ENCODE results near the gene CSN1S1. TPM values are rescaled to one million over a fixed set of nuclear protein-coding genes. Genes with fewer than 3 reads are reported as not detected.

The CSN1S1 gene
- total and polyA plus RNA-seq, 2 experiments from 2014 or later, result not detected

- Histone ChIP-seq H3K4me1 (ENCODE audit: insufficient read depth) (no peaks in the 10 kb centered on the region), H3K4me2 (no peak overlapping the region), H2AFZ (no peak overlapping the region), H3K27ac (no peak overlapping the region), H3K9me3 (ENCODE audit: low read depth) (no peaks in the 10 kb centered on the region), H4K20me1 (ENCODE audit: insufficient read depth, poor library complexity, severe bottlenecking) (no peaks in the 10 kb centered on the region), H3K27me3 (no peaks in the 10 kb centered on the region), H3K4me3 (no peak overlapping the region), H3K36me3 (replicated peaks; ENCODE audit: insufficient read depth, low read depth) (no peaks in the 10 kb centered on the region), H3K9me2 (replicated peaks; ENCODE audit: insufficient read depth) (no peaks in the 10 kb centered on the region), H3K79me2 (no peaks in the 10 kb centered on the region)
- TF ChIP-seq CTCF (IDR thresholded peaks at IDR 0.05; ENCODE audit: poor library complexity), result no peak
- no peak for DNase-seq (ENCODE audit: low spot score)
- 83% methylated on average over 3 of the region's 3 CpGs for WGBS (ENCODE audit: low lambda C conversion rate, missing lambda C conversion rate)
Measured at GRCh38 chr4:69951602-69952001, 20.7 kb downstream of the CSN1S1 start.

GRCh38 chr4:69957209-69957608 lies 26.3 kb downstream of the CSN1S1 start:
- Histone ChIP-seq H3K9me2 (replicated peaks; ENCODE audit: insufficient read depth) (no peaks in the 10 kb centered on the region), H3K4me3 (no peak overlapping the region), H3K27me3 (no peaks in the 10 kb centered on the region), H4K20me1 (ENCODE audit: insufficient read depth, poor library complexity, severe bottlenecking) (no peaks in the 10 kb centered on the region), H3K4me1 (ENCODE audit: insufficient read depth) (no peaks in the 10 kb centered on the region), H3K4me2 (no peak overlapping the region), H2AFZ (no peak overlapping the region), H3K27ac (no peak overlapping the region), H3K79me2 (no peaks in the 10 kb centered on the region), H3K36me3 (replicated peaks; ENCODE audit: insufficient read depth, low read depth) (no peaks in the 10 kb centered on the region), H3K9me3 (ENCODE audit: low read depth) (no peaks in the 10 kb centered on the region)
- WGBS (ENCODE audit: low lambda C conversion rate, missing lambda C conversion rate), result 89% methylated on average over 1 of the region's 1 CpG
- no peak for TF ChIP-seq CTCF (IDR thresholded peaks at IDR 0.05; ENCODE audit: poor library complexity)
- no peak for TF ChIP-seq EZH2 (IDR thresholded peaks at IDR 0.05; ENCODE audit: borderline replicate concordance)
- DNase-seq (ENCODE audit: low spot score), result no peak

GRCh38 chr4:69965628-69966027 lies 34.8 kb downstream of the CSN1S1 start, which contains the start of gene CSN2:
TSS of gene CSN2 (minus strand) at chr4:69965728. CDS start at chr4:69960995, 4,733 bp downstream.
- WGBS (ENCODE audit: low lambda C conversion rate, missing lambda C conversion rate), result 96% methylated on average over 2 of the region's 2 CpGs
- no peak for TF ChIP-seq CTCF (IDR thresholded peaks at IDR 0.05; ENCODE audit: poor library complexity)
- no peak for TF ChIP-seq EZH2 (IDR thresholded peaks at IDR 0.05; ENCODE audit: borderline replicate concordance)
- no peak for TF ChIP-seq EZH2phosphoT487 (IDR thresholded peaks at IDR 0.05; ENCODE audit: low read depth, severe bottlenecking, unreplicated experiment)
- Histone ChIP-seq H3K4me2 (no peak within 1 kb of the TSS), H3K79me2 (no peaks in the 10 kb centered on the region), H2AFZ (no peak within 1 kb of the TSS), H3K36me3 (replicated peaks; ENCODE audit: insufficient read depth, low read depth) (no peaks in the 10 kb centered on the region), H3K4me1 (ENCODE audit: insufficient read depth) (no peaks in the 10 kb centered on the region), H3K9me2 (replicated peaks; ENCODE audit: insufficient read depth) (no peaks in the 10 kb centered on the region), H3K27ac (no peak within 1 kb of the TSS), H3K4me3 (no peak within 1 kb of the TSS), H3K9me3 (ENCODE audit: low read depth) (no peaks in the 10 kb centered on the region), H4K20me1 (ENCODE audit: insufficient read depth, poor library complexity, severe bottlenecking) (no peaks in the 10 kb centered on the region), H3K27me3 (no peaks in the 10 kb centered on the region)
- DNase-seq (ENCODE audit: low spot score), result no peak

GRCh38 chr4:69970071-69970470 lies 39.2 kb downstream of the CSN1S1 start:
- H2AFZ ChIP-seq, result no peak overlapping the region
- no peak overlapping the region for H3K4me3 ChIP-seq
- no peak overlapping the region for H3K4me2 ChIP-seq
- H3K79me2 ChIP-seq, result no peaks in the 10 kb centered on the region
- TF ChIP-seq EZH2 (IDR thresholded peaks at IDR 0.05; ENCODE audit: borderline replicate concordance) (no peak), CTCF (IDR thresholded peaks at IDR 0.05; ENCODE audit: poor library complexity) (no peak), EZH2phosphoT487 (IDR thresholded peaks at IDR 0.05; ENCODE audit: low read depth, severe bottlenecking, unreplicated experiment) (no peak)
- no peaks in the 10 kb centered on the region for H3K36me3 ChIP-seq (replicated peaks; ENCODE audit: insufficient read depth, low read depth)
- DNase-seq (ENCODE audit: low spot score), result no peak
- 74% methylated on average over 1 of the region's 1 CpG for WGBS (ENCODE audit: low lambda C conversion rate, missing lambda C conversion rate)
- no peaks in the 10 kb centered on the region for H3K27me3 ChIP-seq
- no peaks in the 10 kb centered on the region for H4K20me1 ChIP-seq (ENCODE audit: insufficient read depth, poor library complexity, severe bottlenecking)
- H3K27ac ChIP-seq, result no peak overlapping the region
- no peaks in the 10 kb centered on the region for H3K4me1 ChIP-seq (ENCODE audit: insufficient read depth)
- H3K9me3 ChIP-seq (ENCODE audit: low read depth), result no peaks in the 10 kb centered on the region
- no peaks in the 10 kb centered on the region for H3K9me2 ChIP-seq (replicated peaks; ENCODE audit: insufficient read depth)

Measured in hepatocyte (in vitro differentiated cells).